Stimulated activated CD8-positive, alpha-beta memory T cell treated with anti-CD3 and anti-CD28 coated beads, Interleukin-7, amount 100 ng/mL, for 24 hours (primary cell): ENCODE measurements around the gene KCNK5.

Experiments used
- DNase-seq: peaks from one replicate; pipeline ENCODE4 v3.0.0-alpha.2; 2020; ENCODE audit warnings: low read depth

KCNK5 gene

GRCh38 chr6:39197922-39198500 lies 31.3 kb downstream of the KCNK5 start:
- no peak for DNase-seq

GRCh38 chr6:39197521-39197920 lies 31.8 kb downstream of the KCNK5 start:
- DNase-seq = no peak

- DNase-seq = no peak
Measured at GRCh38 chr6:39196673-39197091, 32.6 kb downstream of the KCNK5 start.

GRCh38 chr6:39195792-39196385 lies 33.4 kb downstream of the KCNK5 start:
- no peak for DNase-seq

GRCh38 chr6:39194466-39194865 lies 34.8 kb downstream of the KCNK5 start:
- DNase-seq = no peak

- DNase-seq = no peak
Measured at GRCh38 chr6:39193201-39193791, 36.0 kb downstream of the KCNK5 start.

- no peak for DNase-seq
Measured at GRCh38 chr6:39192736-39193135, 36.5 kb downstream of the KCNK5 start.

GRCh38 chr6:39191236-39191930 lies 37.9 kb downstream of the KCNK5 start:
- DNase-seq = no peak

GRCh38 chr6:39190545-39191235 lies 38.6 kb downstream of the KCNK5 start:
- no peak for DNase-seq

- no peak for DNase-seq
Measured at GRCh38 chr6:39189915-39190544, 39.2 kb downstream of the KCNK5 start.

- no peak for DNase-seq
Measured at GRCh38 chr6:39189131-39189530, 40.1 kb downstream of the KCNK5 start.

- no peak for DNase-seq
Measured at GRCh38 chr6:39188571-39188970, 40.7 kb downstream of the KCNK5 start.

GRCh38 chr6:39188098-39188450 lies 41.2 kb downstream of the KCNK5 start:
- DNase-seq = no peak

GRCh38 chr6:39184906-39185580 lies 44.2 kb downstream of the KCNK5 start:
- no peak for DNase-seq

- no peak for DNase-seq
Measured at GRCh38 chr6:39182604-39183003, 46.7 kb downstream of the KCNK5 start.

GRCh38 chr6:39181826-39182225 lies 47.4 kb downstream of the KCNK5 start:
- DNase-seq = no peak

GRCh38 chr6:39181333-39181732 lies 47.9 kb downstream of the KCNK5 start:
- no peak for DNase-seq

- no peak for DNase-seq
Measured at GRCh38 chr6:39178804-39179203, 50.5 kb downstream of the KCNK5 start.

- no peak for DNase-seq
Measured at GRCh38 chr6:39178235-39178634, 51.0 kb downstream of the KCNK5 start.

GRCh38 chr6:39177130-39177529 lies 52.1 kb downstream of the KCNK5 start:
- no peak for DNase-seq

GRCh38 chr6:39173270-39173669 lies 56.0 kb downstream of the KCNK5 start:
- DNase-seq = no peak

GRCh38 chr6:39172377-39172757 lies 56.9 kb downstream of the KCNK5 start:
- no peak for DNase-seq
